Inflammatory macrophage (primary cell): ENCODE data around the gene FKBP8.
"Not testable (repeated sequence)": the region's sequence is repeated elsewhere in the genome, so short reads cannot be mapped to it uniquely, and the experiment has no call there.

ENCODE experiments used
- DNase-seq, 2 donors: peaks; one replicate each; pipeline ENCODE4 v3.0.0-alpha.2; 2020 to 2022

The FKBP8 gene

DNA sequence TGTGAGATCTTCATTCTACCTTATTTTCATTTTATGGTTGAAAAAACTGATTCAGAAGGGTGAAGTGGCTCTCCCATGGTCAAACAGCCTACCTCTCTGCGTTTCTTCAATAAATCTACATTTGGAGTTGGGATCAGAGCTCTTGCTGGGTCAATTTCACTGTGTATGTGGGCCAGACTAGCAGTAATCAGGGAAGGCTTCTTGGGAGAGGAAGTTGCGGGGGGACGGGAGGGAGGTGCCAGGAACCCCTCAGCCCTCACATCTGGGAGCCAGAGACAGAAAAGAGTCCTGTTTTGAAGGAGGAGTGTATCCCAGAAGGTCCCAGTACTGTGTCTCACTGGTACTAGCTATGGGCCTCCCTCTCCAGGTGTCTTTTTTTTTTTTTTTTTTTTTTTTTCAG, 15.2 kb upstream of the FKBP8 start:
- no peak for DNase-seq

DNA sequence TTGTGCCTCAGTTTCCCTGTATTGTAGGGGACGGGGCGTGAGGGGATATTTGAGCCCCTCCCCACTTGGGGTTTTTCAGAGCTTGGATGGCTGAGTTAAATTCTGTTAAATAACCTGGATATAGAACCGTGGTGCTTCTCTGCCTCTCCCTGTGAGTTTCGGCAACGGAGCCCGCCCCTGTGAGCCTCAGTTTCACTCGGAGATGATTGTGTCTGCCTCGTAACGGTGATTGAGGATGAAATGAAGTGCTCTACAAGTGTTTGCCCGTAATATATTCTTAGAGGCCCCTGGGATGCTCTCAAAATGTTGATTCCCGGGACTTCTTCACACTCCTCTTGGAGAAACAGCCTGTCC, 14.8 kb upstream of the FKBP8 start:
- no peak for DNase-seq

DNA sequence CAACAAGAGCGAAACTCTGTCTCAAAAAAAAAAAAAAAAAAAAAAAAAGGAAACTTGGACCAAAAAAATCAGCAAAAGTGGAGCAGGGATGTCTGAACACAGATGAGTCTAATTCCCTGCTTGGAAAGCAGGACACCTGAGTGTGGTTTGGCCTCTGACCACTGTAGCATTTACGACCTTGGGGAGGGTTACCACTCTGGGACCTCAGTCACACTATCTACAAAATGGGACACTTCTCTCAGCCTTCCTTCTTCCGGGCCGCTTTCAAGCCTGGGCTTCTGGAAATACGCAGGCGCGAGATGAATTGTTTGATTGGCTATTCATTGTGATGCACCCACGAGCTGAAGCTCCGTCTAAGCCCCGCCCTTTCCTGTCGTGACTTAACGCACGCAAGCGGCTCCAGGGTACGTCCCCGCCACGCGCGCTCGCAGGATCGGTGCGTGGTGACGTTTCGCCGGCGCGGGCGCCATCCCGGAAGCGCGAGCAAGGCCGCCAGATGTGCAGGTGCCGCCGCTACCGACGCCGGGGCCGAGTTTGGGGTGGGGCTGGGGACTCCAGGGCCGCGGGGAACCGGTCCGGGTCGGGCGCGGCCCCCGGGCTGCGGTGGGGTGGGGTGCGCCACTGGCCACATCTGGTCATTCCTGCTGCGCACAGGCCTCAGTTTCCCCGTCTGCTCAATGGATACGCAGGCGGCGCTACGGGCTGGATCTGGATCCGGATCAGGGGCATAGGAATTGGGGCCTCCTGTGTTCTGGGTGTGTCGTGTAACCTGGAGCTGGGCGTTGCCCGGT, 14.2 kb upstream of the FKBP8 start, which contains the start of gene KXD1:
KXD1 (plus strand) TSS at position 460 of the 791 bp plus-strand sequence. CDS start 4,187 bp downstream, outside the sequence.
- peak; percentile 99 to 100 for DNase-seq

DNA sequence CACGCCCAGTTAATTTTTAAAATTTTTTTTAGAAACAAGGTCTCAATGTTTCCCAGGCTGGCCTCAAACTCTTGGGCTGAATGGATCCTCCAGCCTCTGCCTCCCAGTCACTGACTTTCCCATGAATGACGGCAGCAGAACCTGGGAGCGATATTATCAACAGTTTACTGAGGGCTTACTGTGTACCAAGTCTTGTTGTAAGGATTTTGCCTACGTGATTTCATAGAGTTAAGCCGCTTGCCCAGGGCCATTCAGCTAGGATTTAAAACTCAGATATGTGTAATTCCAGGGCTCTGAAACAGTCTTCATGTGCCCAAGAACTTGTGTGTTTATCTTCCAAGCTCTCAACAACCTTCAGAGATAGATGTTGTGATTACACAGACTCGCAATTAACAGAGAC, 8.3 kb upstream of the FKBP8 start:
- no peak for DNase-seq

DNA sequence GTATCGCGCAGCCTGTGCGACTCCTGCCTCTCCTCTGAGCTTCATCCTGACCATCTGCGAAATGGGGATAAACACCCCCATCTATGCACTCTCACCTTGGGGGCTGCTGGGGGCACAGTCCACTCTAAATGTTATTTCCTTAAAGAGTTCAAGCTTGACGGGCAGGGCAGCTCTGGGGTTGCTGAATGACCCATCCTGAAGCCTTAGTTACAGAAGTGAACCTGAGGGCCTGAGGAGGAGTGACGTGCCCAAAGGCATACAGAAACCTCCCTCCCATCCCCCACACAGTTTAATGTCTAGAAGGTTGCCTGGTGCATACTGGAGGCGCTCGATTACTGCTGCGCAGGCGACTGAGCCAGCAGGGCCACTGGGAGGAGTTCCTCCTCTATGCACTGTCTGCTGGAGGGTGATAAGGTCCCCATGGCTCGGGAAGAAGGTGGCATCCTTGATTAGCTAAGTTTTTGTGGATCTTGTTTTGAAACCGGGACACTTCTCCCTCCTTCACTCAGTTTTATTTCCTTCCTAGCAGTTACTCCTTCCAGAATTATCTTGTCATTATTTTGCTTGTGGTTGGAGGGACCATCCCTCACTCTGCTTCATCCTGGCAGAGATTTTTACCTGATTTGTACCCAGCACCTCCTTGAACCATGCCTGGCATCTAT, 572 bp upstream of the FKBP8 start:
- DNase-seq = peak; percentile 86

GRCh38 chr19:18541992-18542940, 1.1 kb downstream of the FKBP8 start:
- DNase-seq = peak; percentile 5 to 20

- DNase-seq = peak; percentile 5 to 6
Observed at GRCh38 chr19:18541258-18541991, 1.9 kb downstream of the FKBP8 start.

- DNase-seq = not testable (repeated sequence)
Observed at GRCh38 chr19:18540200-18540599, 3.2 kb downstream of the FKBP8 start.

DNA sequence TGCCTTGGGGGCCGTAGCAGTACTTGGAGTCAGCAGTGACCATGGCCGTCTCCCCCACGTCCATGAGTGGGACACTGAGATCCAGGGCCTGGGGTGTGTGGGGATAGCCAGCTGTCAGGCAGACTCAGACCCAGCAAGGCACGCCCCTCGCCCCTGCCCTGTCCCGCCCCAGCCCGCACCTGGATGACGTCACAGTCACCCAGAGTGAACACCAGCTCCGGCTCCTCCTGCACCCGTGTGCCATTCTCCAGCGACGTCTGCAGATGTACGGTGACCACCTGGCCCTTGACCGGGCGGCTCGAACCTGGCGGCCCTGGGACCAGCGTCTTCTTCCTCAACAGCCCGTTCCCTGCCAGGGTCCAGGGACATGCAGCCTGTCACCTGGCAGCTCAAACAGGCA, 4.0 kb downstream of the FKBP8 start:
- no peak for DNase-seq

- DNase-seq = no peak
Observed at GRCh38 chr19:18538115-18538514, 5.3 kb downstream of the FKBP8 start.

- no peak for DNase-seq
Observed at GRCh38 chr19:18537431-18537830, 5.9 kb downstream of the FKBP8 start.

DNA sequence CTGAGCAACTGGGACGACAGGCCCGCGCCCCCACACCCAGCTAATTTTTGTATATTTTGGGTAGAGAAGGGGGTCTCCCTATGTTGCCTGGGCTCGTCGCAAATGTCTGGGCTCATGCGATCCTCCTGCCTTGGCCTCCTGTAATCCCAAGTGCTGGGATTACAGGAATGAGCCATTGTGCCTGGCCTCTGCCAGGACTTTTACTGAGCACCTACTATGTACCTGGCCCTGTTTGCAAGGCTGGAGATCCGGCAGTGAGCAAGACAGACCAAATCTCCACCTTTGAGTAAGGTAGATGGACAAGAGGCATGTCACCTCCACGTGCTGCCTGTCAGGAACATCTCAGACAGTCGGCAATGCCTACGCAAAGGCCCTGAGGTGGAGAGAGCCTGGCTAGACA, 6.9 kb downstream of the FKBP8 start:
- no peak for DNase-seq

DNA sequence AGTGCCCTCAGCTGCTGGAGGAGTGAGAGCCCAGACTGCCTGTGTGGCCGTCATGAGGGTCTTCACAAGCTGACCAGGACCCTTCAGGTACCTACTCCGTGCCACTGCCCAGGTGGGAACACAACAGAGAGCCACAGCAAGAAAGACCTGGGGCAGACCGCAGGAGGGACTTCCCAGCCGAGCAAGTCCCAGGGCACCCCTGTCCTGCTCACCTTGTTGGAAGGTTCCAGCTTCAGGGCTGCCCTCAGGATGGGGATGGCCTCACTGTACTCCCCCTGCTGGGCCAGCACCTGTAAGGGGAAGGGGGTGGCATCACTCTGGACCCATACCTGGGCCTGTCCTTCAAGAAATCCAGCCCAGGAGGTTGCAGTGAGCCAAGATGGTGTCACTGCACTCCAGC, 10.3 kb downstream of the FKBP8 start:
- DNase-seq = no peak

- DNase-seq = no peak
Observed at GRCh38 chr19:18532168-18532890, 11.0 kb downstream of the FKBP8 start.

DNA sequence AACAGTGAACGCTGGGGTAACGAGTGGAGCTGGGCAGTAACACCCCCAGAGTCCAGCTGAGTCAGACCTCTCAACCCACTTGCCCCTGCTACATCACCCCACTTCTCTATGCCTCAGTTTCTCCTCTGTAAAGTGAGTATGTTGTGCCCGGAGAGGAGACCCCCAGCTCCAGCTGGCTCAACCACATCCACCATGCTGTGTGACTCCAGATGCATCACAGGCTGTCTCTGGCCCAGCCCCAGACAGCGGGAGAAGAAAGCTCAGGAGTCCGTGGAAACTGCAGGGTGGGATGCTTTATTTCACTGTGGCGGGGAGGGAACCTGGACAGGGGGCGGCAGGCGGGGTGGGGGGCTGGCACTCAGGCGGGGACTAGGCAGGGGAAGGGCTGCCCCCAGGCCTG, 11.9 kb downstream of the FKBP8 start:
- no peak for DNase-seq

DNA sequence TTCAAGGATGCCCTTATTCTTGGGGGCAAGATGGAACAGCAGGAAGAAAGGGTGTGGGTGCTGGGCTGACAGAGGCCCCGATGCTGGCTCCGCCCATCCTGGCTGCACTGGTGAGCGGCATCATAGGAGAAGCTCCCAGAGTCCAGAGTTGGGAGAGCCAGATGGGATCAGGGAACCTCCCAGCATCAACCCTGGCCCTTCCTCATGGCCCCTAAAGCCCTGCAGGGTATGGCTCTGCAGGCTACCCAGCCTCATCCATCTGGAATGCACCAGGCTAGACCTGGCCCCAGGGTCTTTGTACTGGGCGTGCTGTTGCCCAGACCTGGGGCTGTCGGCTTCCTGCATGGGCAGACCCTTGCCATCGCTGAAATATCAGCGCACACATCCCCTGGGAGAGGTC, 13.6 kb downstream of the FKBP8 start:
- no peak for DNase-seq

GRCh38 chr19:18526316-18526715, 17.1 kb downstream of the FKBP8 start:
- no peak for DNase-seq

DNA sequence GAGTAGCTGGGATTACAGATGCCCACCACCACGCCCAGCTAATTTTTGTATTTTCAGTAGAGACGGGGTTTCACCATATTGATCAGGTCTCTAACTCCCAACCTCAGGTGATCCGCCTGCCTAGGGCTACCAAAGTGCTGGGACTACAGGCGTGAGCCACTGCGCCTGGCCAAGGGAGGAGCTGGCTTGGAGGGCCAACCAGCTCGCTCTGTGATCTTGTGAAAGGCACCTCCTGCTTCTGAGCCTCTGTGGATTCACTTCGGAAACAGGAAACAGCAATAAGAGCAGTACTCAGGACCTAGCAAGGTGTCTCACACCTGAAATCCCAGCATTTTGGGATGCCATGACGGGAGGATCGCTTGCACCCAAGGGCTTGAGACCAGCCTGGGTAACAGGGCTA, 19.5 kb downstream of the FKBP8 start:
- DNase-seq = no peak

DNA sequence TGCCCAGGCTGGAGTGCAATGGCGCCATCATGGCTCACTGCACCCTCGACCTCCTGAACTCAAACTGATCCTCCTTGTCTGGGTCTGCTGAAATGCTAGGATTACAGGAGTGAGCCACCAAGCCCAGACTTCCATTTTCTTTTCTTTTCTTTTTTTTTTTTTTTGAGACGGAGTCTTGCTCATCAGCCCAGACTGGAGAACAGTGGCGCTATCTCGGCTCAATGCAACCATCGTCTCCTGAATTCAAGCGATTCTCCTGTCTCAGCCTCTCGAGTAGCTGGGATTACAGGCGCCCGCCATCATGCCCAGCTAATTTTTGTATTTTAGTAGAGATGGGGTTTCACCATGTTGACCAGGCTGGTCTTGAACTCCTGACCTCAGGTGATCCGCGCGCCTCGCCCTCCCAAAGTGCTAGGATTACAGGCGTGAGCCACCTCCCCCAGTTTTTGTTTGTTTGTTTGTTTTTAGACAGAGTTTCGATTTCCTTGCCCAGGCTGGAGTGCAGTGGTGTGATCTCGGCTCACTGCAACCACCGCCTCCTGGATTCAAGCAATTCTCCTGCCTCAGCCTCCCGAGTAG, 20.4 kb downstream of the FKBP8 start:
- DNase-seq = not testable (repeated sequence)

GRCh38 chr19:18522124-18522861, 21.1 kb downstream of the FKBP8 start:
- peak; percentile 100 for DNase-seq

- no peak for DNase-seq
Observed at GRCh38 chr19:18521692-18522123, 21.7 kb downstream of the FKBP8 start, which contains the start of gene ELL. ELL (minus strand) TSS chr19:18522070; CDS start chr19:18522055, 15 bp downstream.
